HEK293T (cell line): Measurements from ENCODE around the gene TCERG1L.

Experiments
- CTCF ChIA-PET: fragments of 350-600 bp; formaldehyde crosslinking; extraction: SDS; loops from one replicate; lab custom pipeline; 2021; ENCODE audit warnings: antibody characterized with exemption, inconsistent platforms; lab: Yijun Ruan, JAX
- POLR2A ChIA-PET: fragments of 350-600 bp; formaldehyde crosslinking; extraction: SDS; loops from one replicate; lab custom pipeline; 2020; ENCODE audit warnings: antibody characterized with exemption, inconsistent platforms; lab: Yijun Ruan, JAX
- DNase-seq: peaks from one replicate; pipeline ENCODE4 v3.0.0; 2012; ENCODE audit warnings: mixed read lengths; ENCODE audit errors: extremely low spot score
- ARNT ChIP-seq: fragments of 450-650 bp; IDR thresholded peaks from 2 replicates; pipeline ENCODE4 v1.6.1; 2017; ENCODE audit warnings: mild to moderate bottlenecking
- BHLHE40 ChIP-seq: fragments of 450-650 bp; IDR thresholded peaks from 2 replicates; pipeline ENCODE4 v1.6.1; 2016; ENCODE audit warnings: mild to moderate bottlenecking, moderate library complexity, borderline replicate concordance
- CTBP1 ChIP-seq: fragments of 450-650 bp; IDR thresholded peaks from 2 replicates; pipeline ENCODE4 v1.6.1; 2016; ENCODE audit warnings: borderline replicate concordance
- ELF4 ChIP-seq: fragments of 450-650 bp; IDR thresholded peaks from 2 replicates; pipeline ENCODE4 v1.6.1; 2017; ENCODE audit warnings: antibody characterized with exemption
- FOXA1 ChIP-seq: fragments of 450-650 bp; IDR thresholded peaks from 2 replicates; pipeline ENCODE4 v1.6.1; 2016; ENCODE audit warnings: mild to moderate bottlenecking
- FOXK2 ChIP-seq: fragments of 450-650 bp; IDR thresholded peaks from 2 replicates; pipeline ENCODE4 v1.6.1; 2016; ENCODE audit warnings: mild to moderate bottlenecking
- FOXM1 ChIP-seq: fragments of 450-650 bp; IDR thresholded peaks from 2 replicates; pipeline ENCODE4 v1.6.1; 2017; ENCODE audit warnings: mild to moderate bottlenecking, borderline replicate concordance
- HDGF ChIP-seq: fragments of 450-650 bp; IDR thresholded peaks from 2 replicates; pipeline ENCODE4 v1.6.1; 2017; ENCODE audit warnings: antibody characterized with exemption, borderline replicate concordance
- L3MBTL2 ChIP-seq: fragments of 450-650 bp; conservative IDR thresholded peaks from 2 replicates; pipeline ENCODE4 v1.6.1; 2016; ENCODE audit warnings: mild to moderate bottlenecking
- LEF1 ChIP-seq: fragments of 450-650 bp; IDR thresholded peaks from 2 replicates; pipeline ENCODE4 v1.6.1; 2017; ENCODE audit warnings: mild to moderate bottlenecking, borderline replicate concordance
- NFRKB ChIP-seq: fragments of 450-650 bp; IDR thresholded peaks from 2 replicates; pipeline ENCODE4 v1.6.1; 2016; ENCODE audit warnings: mild to moderate bottlenecking, moderate library complexity
- SP1 ChIP-seq: fragments of 450-650 bp; IDR thresholded peaks from 2 replicates; pipeline ENCODE4 v1.6.1; 2017
- SUZ12 ChIP-seq: fragments of 450-650 bp; IDR thresholded peaks from 2 replicates; pipeline ENCODE4 v1.6.1; 2016; ENCODE audit warnings: mild to moderate bottlenecking
- TARDBP ChIP-seq: fragments of 450-650 bp; IDR thresholded peaks from 2 replicates; pipeline ENCODE4 v1.6.1; 2016
- ZNF384 ChIP-seq: fragments of 450-650 bp; IDR thresholded peaks from 2 replicates; pipeline ENCODE4 v1.6.1; 2016
- TF ChIP-seq, protein P1 (sequence below): fragments of 450-650 bp; IDR thresholded peaks from 2 replicates; pipeline ENCODE4 v1.6.1; 2016

TCERG1L gene

GRCh38 chr10:131084791-131085090, 226.8 kb downstream of the TCERG1L start:
- no peak for DNase-seq
- no peak for TF ChIP-seq ELF4
- no peak for TF ChIP-seq L3MBTL2
- TF ChIP-seq ZNF384 = no peak
- TF ChIP-seq FOXK2 = no peak
- TF ChIP-seq ARNT = no peak
- no peak for TF ChIP-seq FOXA1
- TF ChIP-seq, protein P1, sequence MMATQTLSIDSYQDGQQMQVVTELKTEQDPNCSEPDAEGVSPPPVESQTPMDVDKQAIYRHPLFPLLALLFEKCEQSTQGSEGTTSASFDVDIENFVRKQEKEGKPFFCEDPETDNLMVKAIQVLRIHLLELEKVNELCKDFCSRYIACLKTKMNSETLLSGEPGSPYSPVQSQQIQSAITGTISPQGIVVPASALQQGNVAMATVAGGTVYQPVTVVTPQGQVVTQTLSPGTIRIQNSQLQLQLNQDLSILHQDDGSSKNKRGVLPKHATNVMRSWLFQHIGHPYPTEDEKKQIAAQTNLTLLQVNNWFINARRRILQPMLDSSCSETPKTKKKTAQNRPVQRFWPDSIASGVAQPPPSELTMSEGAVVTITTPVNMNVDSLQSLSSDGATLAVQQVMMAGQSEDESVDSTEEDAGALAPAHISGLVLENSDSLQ = no peak
- TF ChIP-seq SP1 = no peak
- ChIA-PET POLR2A (no interaction called here), CTCF (no interaction called here)

DNA sequence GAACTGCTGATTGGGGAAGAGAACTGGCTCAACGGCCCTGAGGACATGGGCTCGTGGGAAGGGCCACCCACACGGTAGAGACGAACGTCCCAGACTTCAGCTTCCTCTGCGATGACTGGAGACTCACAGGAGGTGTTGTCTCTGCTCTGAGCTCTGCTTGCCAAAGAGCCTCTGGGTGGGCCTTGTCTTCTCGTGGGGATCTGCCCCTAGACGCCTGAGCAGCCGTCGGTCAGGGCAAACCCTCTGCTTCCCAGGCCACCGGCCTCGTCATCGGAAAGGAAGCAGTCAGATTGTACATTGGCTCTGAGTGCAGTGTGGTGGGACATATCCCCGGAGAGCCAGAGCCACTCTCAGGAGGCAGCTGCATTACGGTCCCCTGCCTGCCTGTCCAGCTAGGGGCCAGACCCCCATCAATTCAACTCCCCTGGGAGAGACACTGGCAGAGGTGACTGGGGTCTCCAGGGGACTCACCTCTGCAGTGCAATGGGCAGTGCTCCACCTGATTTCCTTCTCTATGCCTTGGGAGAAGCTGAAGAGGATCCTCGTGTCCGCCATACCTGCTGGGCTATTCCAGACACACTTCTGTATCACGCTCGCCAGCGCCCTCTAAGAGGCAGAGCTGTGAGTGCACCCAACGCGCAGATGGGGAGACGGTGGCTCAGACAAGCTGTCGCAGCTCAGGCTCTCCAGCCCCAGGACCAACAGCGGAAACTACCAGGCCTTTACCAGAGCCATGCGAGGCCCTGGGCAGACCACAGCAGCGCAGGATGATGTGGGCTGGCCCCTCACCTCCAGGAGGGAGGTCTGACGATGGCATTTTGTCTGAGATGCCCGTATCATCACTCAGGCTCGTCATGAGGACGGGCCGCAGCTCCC, 227.4 kb downstream of the TCERG1L start:
- CTCF ChIA-PET = no interaction called here
- TF ChIP-seq ELF4 (no peak), FOXM1 (no peak), CTBP1 (no peak), FOXK2 (no peak), LEF1 (no peak), ZNF384 (no peak), BHLHE40 (no peak)
- TF ChIP-seq, protein P1 = no peak
- no peak for DNase-seq
- POLR2A ChIA-PET = no interaction called here

GRCh38 chr10:131082991-131083481, 228.5 kb downstream of the TCERG1L start:
- DNase-seq = no peak
- CTCF ChIA-PET = no interaction called here
- TF ChIP-seq NFRKB = no peak
- TF ChIP-seq TARDBP = no peak
- POLR2A ChIA-PET = no interaction called here

DNA sequence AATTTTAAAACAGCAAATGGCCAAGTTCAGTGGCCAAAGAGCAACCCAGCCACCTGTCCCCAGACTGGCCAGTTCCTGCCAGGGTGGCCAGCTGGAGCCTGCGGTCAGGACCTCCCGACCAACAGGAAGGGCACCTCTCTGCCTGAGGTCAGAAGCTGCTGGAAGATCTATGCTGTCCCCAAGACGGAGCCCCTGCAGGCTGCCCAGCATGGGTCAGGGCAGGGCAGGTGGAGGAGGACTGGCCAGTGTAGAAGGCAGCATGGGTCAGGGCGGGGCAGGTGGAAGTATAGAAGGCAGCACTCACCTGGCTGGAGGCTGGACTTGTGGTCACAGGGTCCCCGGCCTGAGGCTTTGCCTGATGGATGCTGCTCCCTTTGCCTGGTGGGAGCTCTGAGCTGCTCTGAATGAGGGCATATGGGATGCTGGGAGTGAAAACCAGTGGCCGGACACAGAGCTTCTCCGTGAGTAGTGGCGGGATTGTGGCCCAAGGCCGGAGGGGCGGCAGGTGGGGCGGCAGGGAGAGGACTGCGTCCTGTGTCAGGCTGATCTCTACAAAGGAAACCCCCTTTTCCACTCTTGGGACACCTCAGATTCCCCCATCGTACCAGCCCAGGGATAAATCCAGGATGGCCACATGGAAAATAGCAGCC, 229.2 kb downstream of the TCERG1L start:
- no peak for DNase-seq
- TF ChIP-seq SP1 (no peak), NFRKB (no peak), L3MBTL2 (no peak), SUZ12 (no peak), FOXM1 (no peak), HDGF (no peak), ARNT (no peak), FOXK2 (no peak), TARDBP (no peak), CTBP1 (no peak), ELF4 (no peak), LEF1 (no peak), ZNF384 (no peak), FOXA1 (no peak), BHLHE40 (no peak)
- TF ChIP-seq, protein P1 = no peak
- ChIA-PET CTCF (no interaction called here), POLR2A (no interaction called here)

DNA sequence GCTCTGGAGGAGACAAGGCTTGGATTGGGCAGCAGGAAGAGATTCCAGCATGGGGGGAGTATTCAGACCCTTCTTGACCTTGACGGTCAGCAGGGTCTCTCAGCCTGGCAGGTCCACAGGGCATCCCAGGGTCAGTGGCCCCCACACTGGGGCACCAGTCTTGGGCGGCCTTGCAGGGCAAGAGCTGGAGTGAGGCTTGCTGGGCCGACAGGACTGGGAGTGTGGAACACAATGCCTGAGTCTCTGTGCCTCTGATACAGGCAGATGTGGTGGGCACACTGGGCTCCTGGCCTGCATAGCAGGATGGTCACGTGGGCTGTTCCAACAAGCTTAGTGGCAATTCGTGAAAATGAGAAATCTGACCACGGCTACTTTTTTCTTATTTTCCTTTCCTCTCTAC, 229.7 kb downstream of the TCERG1L start:
- DNase-seq = no peak
- CTCF ChIA-PET = no interaction called here
- TF ChIP-seq LEF1 (no peak), FOXA1 (no peak), ARNT (no peak), ZNF384 (no peak)
- POLR2A ChIA-PET = no interaction called here

DNA sequence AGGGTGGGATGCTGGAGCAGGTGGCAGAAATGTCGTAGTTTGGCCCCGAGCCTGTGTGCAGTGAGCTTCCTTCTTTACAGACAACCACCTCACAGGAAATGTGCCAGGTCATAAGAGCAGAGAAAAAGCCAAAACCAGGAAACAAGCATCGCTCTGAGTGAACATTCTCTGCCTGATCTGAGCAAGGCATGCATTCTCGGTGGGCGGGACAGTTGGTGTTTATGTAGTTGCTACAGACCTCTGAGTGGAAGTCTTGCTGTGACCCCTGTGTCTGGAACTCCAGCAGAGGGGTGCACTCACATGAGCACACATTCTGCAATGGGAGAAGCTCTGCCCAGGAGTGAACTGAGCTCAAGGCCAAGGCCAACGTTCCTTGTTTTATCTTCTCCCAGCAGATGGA, 230.1 kb downstream of the TCERG1L start:
- TF ChIP-seq NFRKB (no peak), HDGF (no peak), TARDBP (no peak), ZNF384 (no peak), LEF1 (no peak), ELF4 (no peak), ARNT (no peak), L3MBTL2 (no peak), FOXK2 (no peak), SUZ12 (no peak)
- CTCF ChIA-PET = no interaction called here
- no peak for DNase-seq
- POLR2A ChIA-PET = no interaction called here

- CTCF ChIA-PET = no interaction called here
- POLR2A ChIA-PET = no interaction called here
- no peak for DNase-seq
- TF ChIP-seq SUZ12 (no peak), L3MBTL2 (no peak), FOXM1 (no peak), TARDBP (no peak), ELF4 (no peak), CTBP1 (no peak), HDGF (no peak), ZNF384 (no peak), NFRKB (no peak), FOXK2 (no peak), FOXA1 (no peak), ARNT (no peak), SP1 (no peak), BHLHE40 (no peak), LEF1 (no peak)
- TF ChIP-seq, protein P1 = no peak
Measured at GRCh38 chr10:131080571-131080970, 230.9 kb downstream of the TCERG1L start.
